ENCODE results near the gene DNAAF3.
A peak's percentile ranks its signal among the peaks of the same experiment; 100 is the strongest.
"Not testable (repeated sequence)": the region's sequence is repeated elsewhere in the genome, so short reads cannot be mapped to it uniquely, and the experiment has no call there.

Gene DNAAF3

GRCh38 chr19:55175117-55175867 is 8.9 kb upstream of the DNAAF3 start:
- DNase-seq, result no peak

GRCh38 chr19:55174425-55175116 is 8.2 kb upstream of the DNAAF3 start:
- DNase-seq, result no peak

DNA sequence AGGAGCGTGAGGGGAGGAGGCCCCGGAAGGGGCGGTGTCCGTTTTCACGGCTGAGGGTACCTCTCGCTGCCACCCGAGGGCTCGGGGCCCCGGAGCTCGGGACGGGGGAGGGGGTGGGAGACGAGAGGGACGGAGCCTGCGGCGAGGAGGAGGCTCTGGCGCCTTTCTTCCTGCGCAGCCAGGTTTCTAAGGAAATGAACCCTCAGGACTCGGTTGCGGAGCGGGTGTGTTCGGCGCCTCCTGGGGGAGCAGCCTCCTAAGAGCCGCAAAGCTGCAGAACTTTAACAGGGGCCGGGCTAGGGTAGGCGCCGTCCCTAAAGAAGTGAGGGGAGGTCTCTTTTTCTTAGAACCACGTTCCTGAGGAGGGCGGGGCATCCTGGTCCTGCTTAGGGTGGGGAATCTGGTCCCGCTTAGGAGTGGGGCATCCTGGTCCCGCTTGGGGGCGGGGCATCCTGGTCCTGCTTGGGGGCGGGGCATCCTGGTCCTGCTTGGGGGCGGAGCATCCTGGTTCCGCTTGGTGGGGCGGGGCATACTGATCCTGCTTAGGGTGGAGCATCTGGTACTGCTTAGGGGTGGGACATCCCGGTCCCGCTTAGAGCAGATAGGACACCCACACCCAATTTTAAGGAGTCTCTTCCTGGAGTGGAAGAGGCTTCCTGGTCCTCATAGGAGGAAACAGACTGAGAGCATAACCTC is 7.4 kb upstream of the DNAAF3 start:
- DNase-seq, result peak in 1 of 2 donors; percentile 34

DNA sequence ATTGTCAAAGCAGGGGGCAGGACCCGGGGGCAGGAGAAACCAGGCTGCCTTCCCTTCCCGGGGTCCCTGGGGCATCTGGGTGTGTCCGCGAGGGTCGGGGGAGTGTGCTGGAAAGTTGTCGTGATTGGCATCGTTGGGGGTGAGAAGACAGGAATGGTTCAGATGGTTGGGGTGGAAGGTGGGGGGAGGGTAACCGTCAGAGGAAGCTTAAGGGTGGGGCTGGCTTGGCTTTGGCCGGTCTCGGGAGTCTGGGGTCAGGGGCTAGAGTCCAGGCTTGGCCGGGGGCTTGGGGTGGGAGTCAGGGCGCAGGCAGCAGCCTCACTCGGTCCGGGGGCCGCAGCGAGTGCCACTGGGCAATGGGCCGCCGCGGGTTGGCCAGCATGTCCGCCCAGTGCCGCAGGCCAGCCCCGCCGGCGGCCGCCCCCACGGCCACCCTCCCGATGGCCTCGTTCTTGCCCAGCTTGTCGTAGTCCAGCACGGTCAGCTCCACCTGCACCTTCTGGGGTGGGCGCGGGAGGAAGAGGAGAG is 6.8 kb upstream of the DNAAF3 start:
- no peak for DNase-seq

DNA sequence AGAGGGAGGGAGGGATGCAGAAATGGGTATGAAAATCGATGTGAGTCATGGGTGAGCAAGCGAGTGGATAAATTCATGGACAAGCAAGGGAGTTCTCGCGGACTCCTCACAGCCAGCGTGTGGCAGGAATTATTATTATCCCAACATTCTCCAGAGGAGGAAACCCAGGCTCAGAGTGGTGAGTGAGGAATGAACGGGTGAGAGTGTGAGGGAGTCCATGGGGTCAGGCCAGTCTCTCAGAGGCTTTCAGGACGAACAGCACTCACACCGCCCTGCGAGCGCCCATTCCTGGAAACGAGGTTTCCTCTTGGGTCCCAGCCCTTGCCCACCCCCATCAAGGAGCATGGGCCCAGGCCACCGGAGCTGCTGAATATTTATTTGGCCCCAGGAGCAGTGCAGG is 6.3 kb upstream of the DNAAF3 start:
- DNase-seq, result no peak

GRCh38 chr19:55172318-55172717 is 5.9 kb upstream of the DNAAF3 start:
- not testable (repeated sequence) for DNase-seq

- no peak for DNase-seq
Measured at GRCh38 chr19:55171440-55171839, 5.0 kb upstream of the DNAAF3 start.

DNA sequence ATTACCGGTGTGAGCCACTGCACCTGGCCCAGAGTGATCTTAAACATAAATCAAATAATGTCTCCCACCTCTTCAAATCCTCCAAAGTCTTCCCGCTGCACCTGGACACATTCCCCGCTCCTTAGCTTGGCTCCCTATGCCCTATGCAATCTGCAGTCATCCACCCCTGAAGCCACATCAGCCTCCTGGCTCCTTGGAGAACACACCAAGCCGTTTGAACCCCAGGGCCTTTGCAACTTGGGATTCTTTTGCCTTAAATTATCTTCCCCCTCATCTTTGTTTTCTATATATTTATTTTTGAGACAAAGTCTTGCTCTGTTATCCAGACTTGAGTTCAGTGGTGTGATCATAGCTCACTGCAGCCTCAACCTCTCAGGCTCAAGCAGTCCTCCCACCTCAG is 2.7 kb upstream of the DNAAF3 start:
- DNase-seq, result no peak

- peak; percentile 40 to 45 for DNase-seq
Measured at GRCh38 chr19:55165952-55166529, 372 bp downstream of the DNAAF3 start.

GRCh38 chr19:55161571-55162322 is 4.7 kb downstream of the DNAAF3 start:
- no peak for DNase-seq

GRCh38 chr19:55160986-55161365 is 5.4 kb downstream of the DNAAF3 start:
- no peak for DNase-seq

DNA sequence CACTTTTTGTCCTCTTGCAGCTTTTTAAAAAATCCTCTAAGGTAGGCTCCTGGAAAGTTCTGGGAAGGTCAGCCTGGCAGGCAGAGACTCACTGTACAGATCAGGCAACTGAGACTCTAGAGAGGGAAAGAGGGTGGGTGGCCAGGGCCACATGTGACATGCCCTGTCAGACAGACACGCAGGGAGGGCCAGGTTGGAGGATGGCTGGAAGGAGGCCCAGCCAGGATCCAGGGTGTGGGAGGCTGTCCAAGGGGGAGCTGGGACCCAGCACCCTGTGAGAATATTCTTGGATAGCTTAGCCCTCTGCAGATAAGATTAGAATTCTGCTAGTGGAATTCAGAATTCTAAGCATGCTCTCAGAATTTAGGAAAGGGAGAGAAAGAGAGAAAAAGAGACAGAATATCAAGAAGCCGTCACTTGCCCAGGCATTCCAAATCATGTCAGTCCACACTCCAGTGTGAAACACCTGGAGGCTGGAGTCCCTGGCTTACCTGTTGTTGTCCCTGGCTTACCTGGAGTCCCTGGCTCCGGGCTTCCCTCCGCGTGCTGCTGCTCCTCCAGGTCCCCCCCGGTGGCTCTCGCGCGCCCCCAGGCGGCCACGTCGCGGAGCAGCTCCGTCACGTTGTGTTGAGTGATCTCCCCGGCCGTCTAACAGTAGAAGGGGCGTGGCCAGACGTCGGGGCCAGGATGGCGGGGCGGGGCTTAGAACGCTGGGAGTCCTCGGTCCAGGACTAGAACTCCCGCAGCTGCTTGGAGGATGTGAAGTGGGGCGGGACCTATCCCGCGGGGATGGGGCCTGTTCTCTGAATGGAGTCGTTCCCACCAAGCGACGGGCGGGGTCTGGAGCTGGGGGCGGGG is 6.1 kb downstream of the DNAAF3 start:
- DNase-seq, result peak; percentile 81 to 96

- no peak for DNase-seq
Measured at GRCh38 chr19:55158848-55159749, 7.3 kb downstream of the DNAAF3 start.

GRCh38 chr19:55158423-55158822 is 8.0 kb downstream of the DNAAF3 start:
- no peak for DNase-seq

- no peak for DNase-seq
Measured at GRCh38 chr19:55157064-55157908, 9.1 kb downstream of the DNAAF3 start, which contains the start of gene TNNI3. TSS of gene TNNI3 (minus strand) at chr19:55157732. CDS start at chr19:55157589, 143 bp downstream.

GRCh38 chr19:55156202-55157063 is 10.0 kb downstream of the DNAAF3 start:
- peak in 1 of 2 donors; percentile 15 for DNase-seq

DNA sequence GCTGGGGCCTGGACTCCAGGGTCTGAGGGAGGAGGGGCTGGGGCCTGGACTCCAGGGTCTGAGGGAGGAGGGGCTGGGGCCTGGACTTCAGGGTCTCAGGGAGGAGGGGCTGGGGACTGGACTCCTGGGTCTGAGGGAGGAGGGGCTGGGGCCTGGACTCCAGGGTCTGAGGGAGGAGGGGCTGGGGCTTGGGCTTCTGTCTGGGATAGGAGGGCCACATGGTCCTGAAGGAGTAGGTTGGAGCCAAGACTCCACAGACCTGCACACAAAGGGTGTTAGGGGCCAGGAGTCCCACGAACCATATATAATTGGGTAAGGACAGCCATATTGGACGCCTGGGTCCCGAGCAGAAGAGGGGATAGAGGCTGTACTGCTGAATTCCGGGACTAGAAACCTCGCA is 10.6 kb downstream of the DNAAF3 start:
- not testable (repeated sequence) for DNase-seq

- no peak for DNase-seq
Measured at GRCh38 chr19:55153652-55154264, 12.7 kb downstream of the DNAAF3 start.

Data from inflammatory macrophage treated with lipopolysaccharide for 1 hour (primary cell).